T-helper 1 cell treated with Interleukin-12 subunit alpha and Interleukin-12 subunit beta and Interleukin-4 antibody, amounts not matched to agents 30 μg/mL and 1 μg/mL, for 36 hours (primary cell): ENCODE measurements around the gene HS3ST5.
"Not testable (repeated sequence)": the region's sequence is repeated elsewhere in the genome, so short reads cannot be mapped to it uniquely, and the experiment has no call there.

Experiments used
- H3K27ac Mint-ChIP-seq: one replicate; pipeline ENCODE4 v1.8.0; 2021; ENCODE audit warnings: mild to moderate bottlenecking, mixed read lengths
- H3K27me3 Mint-ChIP-seq: one replicate; pipeline ENCODE4 v1.8.0; 2021; ENCODE audit warnings: low read depth, mixed read lengths
- H3K36me3 Mint-ChIP-seq: one replicate; pipeline ENCODE4 v1.8.0; 2021; ENCODE audit warnings: low read depth, mixed read lengths
- H3K4me1 Mint-ChIP-seq: one replicate; pipeline ENCODE4 v1.8.0; 2021; ENCODE audit warnings: low read depth, mixed read lengths
- H3K4me3 Mint-ChIP-seq: one replicate; pipeline ENCODE4 v1.8.0; 2021; ENCODE audit warnings: mild to moderate bottlenecking, moderate library complexity, mixed read lengths
- H3K9me3 Mint-ChIP-seq: one replicate; pipeline ENCODE4 v1.8.0; 2021; ENCODE audit warnings: mixed read lengths

HS3ST5 gene

GRCh38 chr6:114217996-114218395 is 124.8 kb downstream of the HS3ST5 start:
- H3K27ac Mint-ChIP-seq, H3K9me3 Mint-ChIP-seq, H3K4me1 Mint-ChIP-seq, H3K36me3 Mint-ChIP-seq, H3K27me3 Mint-ChIP-seq, H3K4me3 Mint-ChIP-seq: not testable (repeated sequence)

DNA sequence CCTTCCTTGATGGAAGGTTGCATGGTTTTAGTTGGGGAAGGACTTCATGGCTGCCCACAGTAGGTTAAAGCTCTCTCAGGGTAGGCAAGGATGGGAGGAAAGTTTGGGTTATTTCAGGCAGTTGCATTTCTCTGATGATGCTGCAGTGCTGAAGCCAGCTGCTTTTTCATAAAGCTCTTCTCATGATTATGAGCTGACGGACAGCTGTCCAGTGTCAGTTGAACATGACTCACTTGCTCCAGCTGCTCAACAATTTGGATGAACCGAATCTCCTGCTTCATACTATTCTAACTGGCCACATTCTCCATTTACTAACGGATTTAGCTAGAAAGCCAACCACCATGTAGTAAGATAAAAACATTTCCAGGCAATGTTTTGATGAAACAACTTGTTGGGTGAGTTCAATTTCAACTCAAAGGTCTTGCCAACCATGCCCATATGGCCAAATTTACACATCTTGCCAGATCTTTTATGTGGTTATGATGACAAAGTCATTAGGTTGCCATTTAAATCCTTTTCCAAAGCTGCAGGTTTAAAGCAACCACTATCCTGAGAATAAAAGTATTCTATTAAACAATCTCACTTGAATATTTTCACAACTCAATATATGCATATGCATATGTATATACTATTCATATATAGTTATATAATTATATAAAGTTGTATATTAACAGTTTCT is 125.9 kb downstream of the HS3ST5 start:
- Mint-ChIP-seq H3K27ac (no peak overlapping the region), H3K4me1 (no peaks in the 10 kb centered on the region), H3K36me3 (no peaks in the 10 kb centered on the region)

GRCh38 chr6:114210467-114210866 is 132.4 kb downstream of the HS3ST5 start:
- Mint-ChIP-seq H3K9me3 (no peaks in the 10 kb centered on the region), H3K27me3 (no peaks in the 10 kb centered on the region), H3K4me3 (no peak overlapping the region), H3K27ac (no peak overlapping the region), H3K36me3 (no peaks in the 10 kb centered on the region), H3K4me1 (no peaks in the 10 kb centered on the region)

More for the DNA sequence above, 125.9 kb downstream of the HS3ST5 start:
- no peaks in the 10 kb centered on the region for H3K9me3 Mint-ChIP-seq
- no peak overlapping the region for H3K4me3 Mint-ChIP-seq
- H3K27me3 Mint-ChIP-seq, result no peaks in the 10 kb centered on the region

- no peaks in the 10 kb centered on the region for H3K4me1 Mint-ChIP-seq
- H3K9me3 Mint-ChIP-seq, result no peaks in the 10 kb centered on the region
- H3K4me3 Mint-ChIP-seq, result no peak overlapping the region
- H3K27ac Mint-ChIP-seq, result no peak overlapping the region
- no peaks in the 10 kb centered on the region for H3K36me3 Mint-ChIP-seq
- no peaks in the 10 kb centered on the region for H3K27me3 Mint-ChIP-seq
Observed at GRCh38 chr6:114203460-114203859, 139.4 kb downstream of the HS3ST5 start.

DNA sequence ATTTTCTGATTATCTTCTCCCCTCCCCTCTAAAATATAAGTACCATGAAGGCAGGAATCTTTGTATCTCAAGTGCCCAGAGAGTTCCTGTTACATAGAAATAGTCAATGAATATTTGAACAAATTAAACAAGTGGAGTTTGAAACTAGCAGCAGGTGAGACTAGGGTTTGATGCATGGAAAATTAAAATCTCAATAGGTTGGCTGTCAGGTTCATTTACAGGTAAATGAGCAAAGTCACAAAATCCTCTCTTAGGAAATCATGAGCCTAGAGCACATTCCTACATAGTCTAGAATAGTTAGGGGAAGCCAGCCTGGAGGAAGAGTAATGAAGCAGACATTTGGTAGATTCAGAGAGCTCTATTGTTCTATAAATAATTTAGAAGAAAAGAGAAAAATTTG is 140.4 kb downstream of the HS3ST5 start:
- Mint-ChIP-seq H3K9me3 (no peaks in the 10 kb centered on the region), H3K27ac (no peak overlapping the region), H3K27me3 (no peaks in the 10 kb centered on the region), H3K36me3 (no peaks in the 10 kb centered on the region), H3K4me1 (no peaks in the 10 kb centered on the region), H3K4me3 (no peak overlapping the region)

DNA sequence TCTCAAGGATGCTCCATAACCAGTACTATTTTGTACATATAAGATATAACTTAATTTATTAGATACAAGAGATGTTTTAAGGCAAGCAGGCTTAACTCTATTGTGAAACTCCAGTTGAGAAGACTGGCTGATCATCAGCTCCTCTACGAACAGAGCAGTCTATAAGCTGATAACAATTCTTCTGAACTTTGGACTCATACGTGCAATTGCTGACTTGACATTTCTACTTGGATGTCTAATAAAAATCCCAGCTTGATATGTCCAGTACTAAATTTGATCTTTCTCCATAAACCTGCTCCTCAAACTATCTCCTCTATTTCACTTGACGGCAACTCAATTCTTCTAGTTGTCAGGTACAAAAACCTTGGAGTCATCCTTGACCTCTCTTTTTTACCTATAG is 141.9 kb downstream of the HS3ST5 start:
- Mint-ChIP-seq H3K27me3 (no peaks in the 10 kb centered on the region), H3K4me1 (no peaks in the 10 kb centered on the region), H3K36me3 (no peaks in the 10 kb centered on the region), H3K9me3 (no peaks in the 10 kb centered on the region), H3K27ac (no peak overlapping the region), H3K4me3 (no peak overlapping the region)

DNA sequence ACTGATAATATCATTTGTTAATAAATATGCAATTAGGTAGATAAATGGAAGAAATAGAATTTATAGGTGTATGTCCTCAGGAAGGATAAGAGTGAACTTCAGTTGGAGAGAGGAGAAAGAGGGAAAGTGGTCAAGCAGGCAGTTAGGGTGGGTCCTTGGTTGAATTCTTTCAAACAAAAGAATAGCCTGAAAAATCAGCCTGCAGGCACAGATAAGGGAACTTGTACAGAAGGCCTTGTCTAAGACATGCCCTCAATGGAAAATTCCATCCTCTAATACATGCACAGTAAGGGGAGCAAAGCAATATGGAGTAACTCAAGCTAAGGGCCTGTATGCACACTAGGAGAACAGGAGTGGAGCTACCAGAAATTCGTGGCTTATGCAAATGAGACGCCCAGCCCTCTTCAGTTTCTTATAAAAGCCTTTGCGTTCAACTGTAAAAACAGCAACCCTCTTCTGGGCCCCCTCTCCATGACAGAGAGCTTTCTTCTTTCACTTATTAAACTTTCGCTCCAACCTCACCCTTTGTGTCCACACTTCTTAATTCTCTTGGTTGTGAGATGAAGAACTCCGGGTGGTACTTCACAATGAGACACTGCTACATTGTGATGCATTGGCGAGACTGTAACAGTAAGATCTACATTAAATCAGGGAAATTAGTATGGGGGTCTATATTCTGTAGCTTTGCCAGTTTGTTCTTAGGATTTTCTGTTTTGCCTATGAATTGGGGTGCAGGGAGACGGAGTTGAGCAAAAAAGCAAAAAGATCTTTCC is 147.0 kb downstream of the HS3ST5 start:
- Mint-ChIP-seq H3K4me3 (no peak overlapping the region), H3K4me1 (no peaks in the 10 kb centered on the region), H3K27ac (no peak overlapping the region), H3K9me3 (no peaks in the 10 kb centered on the region), H3K36me3 (no peaks in the 10 kb centered on the region), H3K27me3 (no peaks in the 10 kb centered on the region)

DNA sequence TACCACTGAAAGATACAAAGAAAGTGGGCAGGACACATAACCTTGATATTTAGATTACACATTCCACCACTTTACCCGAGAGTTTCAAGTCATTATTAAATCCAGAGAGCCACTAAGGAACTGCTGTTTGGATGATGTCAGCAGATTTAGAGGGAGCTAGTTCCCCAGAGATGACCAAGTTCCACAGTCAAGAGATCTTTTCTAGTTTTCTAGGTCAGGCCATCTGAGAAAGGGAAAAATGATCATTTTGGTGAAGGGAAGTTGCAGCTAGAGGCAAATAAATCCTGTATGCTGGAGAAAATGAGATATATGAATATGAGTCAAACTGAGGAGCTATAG is 147.8 kb downstream of the HS3ST5 start:
- no peak overlapping the region for H3K27ac Mint-ChIP-seq
- H3K4me3 Mint-ChIP-seq, result no peak overlapping the region
- H3K27me3 Mint-ChIP-seq, result no peaks in the 10 kb centered on the region
- H3K9me3 Mint-ChIP-seq, result no peaks in the 10 kb centered on the region
- H3K36me3 Mint-ChIP-seq, result no peaks in the 10 kb centered on the region
- H3K4me1 Mint-ChIP-seq, result no peaks in the 10 kb centered on the region

- Mint-ChIP-seq H3K4me3 (no peak overlapping the region), H3K4me1 (no peaks in the 10 kb centered on the region), H3K9me3 (no peaks in the 10 kb centered on the region), H3K36me3 (no peaks in the 10 kb centered on the region), H3K27me3 (no peaks in the 10 kb centered on the region), H3K27ac (no peak overlapping the region)
Observed at GRCh38 chr6:114194362-114195026, 148.3 kb downstream of the HS3ST5 start.

DNA sequence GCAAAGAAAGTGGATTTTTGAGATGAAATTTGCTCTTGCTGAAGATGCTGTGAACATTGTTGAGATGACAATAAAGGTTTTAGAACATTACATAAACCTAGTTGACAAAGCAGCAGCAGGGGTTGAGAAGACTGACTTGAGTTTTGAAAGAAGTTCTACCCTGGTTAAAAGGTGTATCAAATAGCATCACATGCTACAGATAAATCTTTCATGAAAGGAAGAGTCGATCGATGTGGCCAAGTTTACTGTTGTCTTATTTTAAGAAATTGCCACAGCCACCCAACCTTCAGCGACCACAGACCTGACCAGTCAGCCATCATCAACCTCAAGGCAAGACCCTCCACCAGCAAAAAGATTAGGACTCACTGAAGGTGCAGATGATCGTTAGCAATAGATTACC is 155.3 kb downstream of the HS3ST5 start:
- Mint-ChIP-seq H3K27ac (no peak overlapping the region), H3K4me3 (no peak overlapping the region), H3K36me3 (no peaks in the 10 kb centered on the region), H3K27me3 (no peaks in the 10 kb centered on the region), H3K9me3 (no peaks in the 10 kb centered on the region), H3K4me1 (no peaks in the 10 kb centered on the region)

- Mint-ChIP-seq H3K36me3 (no peaks in the 10 kb centered on the region), H3K27ac (no peak overlapping the region), H3K9me3 (no peaks in the 10 kb centered on the region), H3K27me3 (no peaks in the 10 kb centered on the region), H3K4me1 (no peaks in the 10 kb centered on the region), H3K4me3 (no peak overlapping the region)
Observed at GRCh38 chr6:114181664-114182063, 161.2 kb downstream of the HS3ST5 start.

DNA sequence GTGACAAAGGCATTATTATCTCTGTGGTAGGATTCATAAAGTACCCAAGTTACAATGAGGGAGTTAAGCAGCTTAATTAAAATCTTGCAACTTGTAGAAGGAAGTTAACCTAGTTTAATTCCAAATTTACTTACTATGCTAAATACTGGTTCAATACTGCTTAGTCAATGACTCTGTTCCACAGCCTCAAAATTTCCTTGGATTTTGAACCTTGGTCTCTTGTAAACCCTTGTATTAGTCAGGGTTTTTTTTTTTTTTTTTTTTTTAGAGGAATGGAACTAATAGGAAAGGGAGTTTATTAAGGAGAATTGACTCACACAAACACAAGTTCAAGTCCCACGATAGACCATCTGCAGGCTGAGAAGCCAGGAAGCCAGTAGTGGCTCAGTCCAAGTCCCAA is 163.4 kb downstream of the HS3ST5 start:
- no peaks in the 10 kb centered on the region for H3K36me3 Mint-ChIP-seq
- no peaks in the 10 kb centered on the region for H3K9me3 Mint-ChIP-seq
- no peaks in the 10 kb centered on the region for H3K4me1 Mint-ChIP-seq
- no peak overlapping the region for H3K27ac Mint-ChIP-seq
- no peaks in the 10 kb centered on the region for H3K27me3 Mint-ChIP-seq
- H3K4me3 Mint-ChIP-seq, result no peak overlapping the region

GRCh38 chr6:114176726-114177125 is 166.1 kb downstream of the HS3ST5 start:
- H3K9me3 Mint-ChIP-seq, result no peaks in the 10 kb centered on the region
- H3K4me1 Mint-ChIP-seq, result no peaks in the 10 kb centered on the region
- no peaks in the 10 kb centered on the region for H3K36me3 Mint-ChIP-seq
- no peak overlapping the region for H3K27ac Mint-ChIP-seq
- no peaks in the 10 kb centered on the region for H3K27me3 Mint-ChIP-seq
- no peak overlapping the region for H3K4me3 Mint-ChIP-seq

DNA sequence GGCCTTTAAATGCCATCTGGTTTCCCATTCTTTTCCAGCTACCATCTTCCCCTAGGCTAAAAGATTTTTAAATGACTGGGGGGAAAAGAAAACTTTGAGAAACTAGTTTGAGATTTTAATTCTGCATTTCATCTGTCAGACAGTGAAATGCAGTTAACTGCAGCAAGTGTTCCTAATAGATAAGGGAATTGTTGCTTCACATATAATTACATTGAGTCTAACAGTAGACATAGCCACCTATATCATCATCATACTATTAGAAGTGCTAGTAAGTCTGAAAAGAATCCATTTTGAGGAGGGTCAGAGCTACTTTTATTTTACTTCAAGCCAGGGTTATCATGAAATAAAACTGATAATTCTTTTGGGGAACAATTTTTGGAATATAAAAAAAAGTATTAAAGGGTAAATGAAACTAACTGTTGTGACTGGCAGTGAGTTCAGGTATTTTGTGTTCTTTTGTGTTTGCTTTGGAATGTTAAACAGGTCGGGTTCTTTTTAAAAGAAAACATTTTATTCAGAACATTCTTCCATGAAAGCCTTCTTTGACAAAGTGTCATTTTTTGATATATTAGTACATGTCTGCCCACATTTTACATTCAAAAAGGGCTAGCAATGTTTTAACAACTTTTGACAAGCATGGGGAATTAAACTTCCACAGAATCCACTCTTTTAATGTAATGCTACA is 170.1 kb downstream of the HS3ST5 start:
- Mint-ChIP-seq H3K4me1 (no peaks in the 10 kb centered on the region), H3K27me3 (no peaks in the 10 kb centered on the region), H3K36me3 (no peaks in the 10 kb centered on the region), H3K9me3 (no peaks in the 10 kb centered on the region), H3K27ac (no peak overlapping the region), H3K4me3 (no peak overlapping the region)

DNA sequence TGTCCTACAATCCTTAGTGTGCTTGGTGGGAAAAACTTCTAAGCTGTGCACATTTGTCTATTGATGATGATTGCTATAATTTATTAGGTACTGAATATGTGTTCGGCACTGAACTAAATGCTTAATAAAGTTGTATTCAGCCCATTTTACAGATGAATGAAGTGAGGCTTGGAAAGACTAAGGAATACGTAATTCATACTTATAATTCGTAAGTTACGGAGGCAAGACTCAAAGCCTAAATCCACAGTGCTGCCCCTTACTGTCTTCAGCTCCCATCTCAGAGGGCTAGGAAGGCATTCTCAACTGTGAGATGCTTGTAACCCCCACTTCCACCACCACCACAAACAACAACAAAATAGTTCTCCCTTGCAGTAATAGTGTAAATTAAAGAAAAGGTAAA is 171.3 kb downstream of the HS3ST5 start:
- Mint-ChIP-seq H3K4me3 (no peak overlapping the region), H3K27ac (no peak overlapping the region), H3K27me3 (no peaks in the 10 kb centered on the region), H3K36me3 (no peaks in the 10 kb centered on the region), H3K4me1 (no peaks in the 10 kb centered on the region), H3K9me3 (no peaks in the 10 kb centered on the region)
